Measurements from ENCODE around the gene NEK6.

Gene NEK6

DNA sequence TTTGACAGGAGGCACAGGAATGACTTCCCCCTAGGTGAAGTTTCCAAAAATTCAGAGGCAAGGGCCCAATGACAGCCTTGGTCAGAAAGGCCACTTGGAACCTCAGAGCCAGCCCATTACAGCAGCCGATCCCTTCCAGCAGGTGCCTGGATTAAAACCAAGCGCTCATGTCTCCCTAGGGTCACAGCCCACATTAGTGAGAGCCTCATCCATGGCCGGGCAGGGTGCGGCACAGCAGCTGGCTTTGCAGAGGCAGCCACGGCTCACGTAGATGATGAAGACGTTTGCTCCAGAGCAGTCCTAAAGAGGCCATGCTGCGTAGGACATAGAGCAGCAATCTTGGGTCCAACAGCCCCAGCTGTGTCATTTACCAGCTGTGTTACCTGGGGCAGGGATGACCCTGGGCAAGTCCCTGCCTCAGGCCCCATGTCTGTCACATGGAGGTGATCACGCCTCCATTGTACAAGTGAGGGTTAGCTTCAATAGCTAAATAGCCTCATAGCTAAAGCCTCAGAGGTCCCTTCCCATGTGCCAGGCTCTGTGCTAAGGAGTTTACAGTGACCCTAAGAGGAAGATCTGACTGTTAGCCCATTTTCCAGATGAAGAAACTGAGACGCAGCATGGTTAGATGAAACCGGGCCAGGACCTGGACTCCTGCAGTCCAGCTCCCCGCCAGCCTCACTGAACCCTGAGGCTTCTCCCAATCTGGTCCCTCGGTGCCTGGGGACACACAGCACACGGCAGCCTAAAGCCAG is 39.2 kb downstream of the NEK6 start:
- DNase-seq (ENCODE audit: low spot score), result no peak

DNA sequence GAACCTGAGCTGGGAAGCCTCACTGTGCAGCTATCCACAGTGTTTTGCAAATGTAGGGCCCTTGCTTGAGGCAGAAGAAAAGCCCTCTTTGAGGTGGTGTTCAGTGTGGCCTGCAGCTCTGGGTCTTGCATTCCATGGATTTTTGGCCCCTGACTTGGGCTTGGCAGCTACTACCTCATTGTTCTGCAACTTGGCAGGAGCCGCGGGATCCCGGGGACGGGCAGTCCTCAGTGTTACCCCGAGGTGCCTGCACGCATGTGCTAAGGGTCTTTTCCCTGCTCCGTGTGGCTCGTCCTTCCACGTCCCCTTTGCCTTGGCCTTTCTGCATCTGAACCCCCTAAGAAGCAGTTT is 39.8 kb downstream of the NEK6 start:
- DNase-seq (ENCODE audit: low spot score), result peak; percentile 85

DNA sequence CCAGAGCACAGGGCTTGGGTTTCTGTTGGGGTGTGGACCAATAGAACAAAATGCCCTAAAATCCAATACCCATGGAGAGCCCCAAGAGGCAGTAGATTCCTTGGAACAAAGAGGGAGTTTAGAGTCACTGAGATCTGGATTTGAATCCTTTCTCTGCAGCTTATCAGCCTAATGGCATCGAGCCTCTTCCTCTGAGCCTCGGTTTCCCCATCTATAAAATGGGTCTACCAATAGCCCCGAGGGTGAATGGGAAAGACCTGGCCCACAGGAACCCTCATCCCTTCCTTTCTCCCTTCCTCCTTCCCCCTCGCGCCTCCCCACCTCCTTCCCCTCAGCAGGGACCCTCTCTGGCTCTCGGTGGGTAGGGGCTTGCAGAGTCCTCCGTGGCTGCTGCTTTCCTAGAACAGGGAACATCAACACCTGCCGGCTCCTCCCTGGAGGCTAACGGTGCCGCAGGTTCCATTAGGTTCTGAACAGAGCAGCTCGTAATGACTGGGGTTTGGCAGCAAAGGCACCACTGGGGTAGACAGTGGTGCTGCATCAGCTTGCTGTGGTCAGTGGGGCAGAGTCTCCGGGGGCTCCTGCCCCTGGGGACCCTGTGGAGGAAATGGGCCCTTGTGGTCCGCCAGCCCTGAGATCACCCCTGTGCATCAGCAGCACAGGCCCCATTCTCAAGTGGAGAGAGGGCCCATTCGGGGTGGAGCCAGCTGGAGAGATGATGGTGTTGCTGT is 40.3 kb downstream of the NEK6 start:
- DNase-seq (ENCODE audit: low spot score), result no peak

DNA sequence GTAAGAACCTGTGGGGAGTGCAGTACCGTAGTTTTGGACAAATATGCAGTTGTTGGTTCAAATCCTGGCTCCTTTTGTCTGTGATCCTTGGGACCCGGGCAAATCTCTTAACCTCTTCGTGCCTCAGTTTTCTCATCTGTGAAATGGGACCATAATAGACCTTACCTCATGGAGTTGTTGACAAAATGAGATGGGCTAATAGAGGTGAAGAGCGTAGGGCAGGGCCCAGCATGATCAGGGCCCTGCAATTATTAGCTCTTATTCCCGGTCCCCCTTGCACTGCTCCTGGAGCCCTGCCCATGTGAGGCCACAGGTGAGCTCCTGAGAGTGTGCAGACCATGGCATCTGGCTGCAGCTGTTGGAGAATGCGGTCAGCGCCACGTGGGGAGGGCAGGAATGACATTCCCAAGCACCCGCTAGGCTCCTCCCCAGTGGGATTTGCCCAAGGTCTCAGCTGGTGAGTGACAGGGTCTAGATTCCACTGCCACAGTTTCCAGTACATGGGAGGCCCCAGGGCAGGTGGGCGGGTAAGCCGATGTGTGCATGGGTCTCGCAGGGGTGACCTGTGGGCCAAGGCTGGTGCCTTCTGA is 41.0 kb downstream of the NEK6 start:
- DNase-seq (ENCODE audit: low spot score), result no peak

DNA sequence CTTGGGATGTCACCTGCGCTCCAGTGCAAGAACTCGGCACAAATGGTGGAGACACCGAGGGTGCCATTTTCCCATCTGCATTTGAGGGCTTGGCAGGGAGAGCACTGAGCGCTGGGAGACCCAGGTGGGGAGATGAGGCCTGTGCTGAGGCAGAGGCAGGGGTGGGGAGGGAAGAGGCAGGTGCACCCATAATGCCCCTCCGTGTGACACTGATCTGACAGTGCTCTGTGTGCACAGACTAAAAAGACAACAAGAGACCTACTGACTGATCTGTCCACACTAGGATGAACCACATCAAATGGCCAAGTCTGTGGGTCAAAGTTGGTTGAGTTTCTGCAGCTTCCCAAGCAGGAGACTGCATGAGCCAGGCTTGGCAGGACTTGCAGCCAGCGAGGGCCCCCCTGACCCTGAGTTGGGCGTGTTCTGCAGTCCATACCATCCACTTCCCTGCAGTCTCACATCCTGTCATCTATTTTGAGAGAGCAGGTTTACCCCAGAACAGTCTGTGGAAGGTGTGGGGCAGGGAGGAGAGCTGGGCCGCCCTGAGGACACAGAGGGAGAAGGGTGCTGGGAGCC is 41.9 kb downstream of the NEK6 start:
- DNase-seq (ENCODE audit: low spot score), result no peak

DNA sequence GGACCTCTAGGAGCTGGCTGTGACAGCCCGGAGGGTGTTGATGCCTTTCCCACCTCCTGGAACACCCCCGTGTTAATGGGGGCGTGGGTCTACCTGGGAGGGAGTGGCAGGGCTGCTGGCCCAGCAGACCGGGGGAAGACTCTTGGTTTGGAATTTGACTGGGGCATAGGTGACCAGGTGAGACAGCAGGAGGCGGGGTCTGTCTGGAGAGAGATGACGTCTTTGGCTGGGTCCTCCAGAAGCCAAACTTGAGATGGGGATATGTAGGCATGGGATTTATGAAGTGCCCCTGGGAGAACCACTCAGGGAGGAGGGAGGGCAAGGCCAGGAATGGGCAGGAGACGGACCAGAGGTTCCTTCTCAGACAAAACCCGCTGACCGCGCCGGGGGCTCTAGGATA is 42.6 kb downstream of the NEK6 start:
- no peak for DNase-seq (ENCODE audit: low spot score)

DNA sequence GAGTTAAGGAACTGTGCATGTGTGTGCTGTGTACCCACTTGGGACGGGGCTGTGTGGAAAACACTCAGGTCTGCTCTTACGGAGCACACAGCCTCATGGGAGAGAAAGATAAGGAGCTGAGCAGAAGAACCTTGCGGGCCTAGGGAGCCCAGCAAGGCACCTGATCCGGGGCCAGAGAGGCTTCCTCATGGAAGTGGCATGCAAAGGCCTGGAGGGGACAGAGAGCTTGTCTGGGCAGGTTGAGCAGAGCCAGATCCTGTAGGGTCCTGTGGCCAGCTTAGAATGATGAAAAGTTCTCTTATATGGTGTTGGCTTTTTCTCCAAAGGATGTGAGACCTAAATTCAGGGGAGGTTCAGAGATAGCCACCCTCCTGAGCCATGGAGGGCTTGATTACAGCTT is 45.2 kb downstream of the NEK6 start:
- DNase-seq (ENCODE audit: low spot score), result no peak

DNA sequence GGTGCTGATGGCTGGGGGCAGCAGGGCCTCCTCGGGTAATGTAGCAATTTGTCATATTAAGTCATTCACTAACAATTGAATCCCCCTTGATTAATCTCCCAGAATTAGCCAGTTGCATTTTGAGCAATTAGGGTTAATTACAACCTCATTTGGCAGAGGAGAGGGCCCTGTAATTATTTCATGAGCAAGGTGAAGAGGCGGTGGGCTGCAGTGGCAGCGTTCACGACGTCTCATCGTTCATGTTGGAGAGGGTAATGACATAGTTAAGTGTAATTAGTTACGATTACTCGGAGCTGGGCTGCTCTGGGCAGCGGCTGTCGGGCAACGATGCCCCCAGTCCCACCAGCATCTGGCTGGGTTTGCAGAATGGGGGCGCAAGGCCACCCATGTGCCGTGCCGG is 46.0 kb downstream of the NEK6 start:
- no peak for DNase-seq (ENCODE audit: low spot score)

DNA sequence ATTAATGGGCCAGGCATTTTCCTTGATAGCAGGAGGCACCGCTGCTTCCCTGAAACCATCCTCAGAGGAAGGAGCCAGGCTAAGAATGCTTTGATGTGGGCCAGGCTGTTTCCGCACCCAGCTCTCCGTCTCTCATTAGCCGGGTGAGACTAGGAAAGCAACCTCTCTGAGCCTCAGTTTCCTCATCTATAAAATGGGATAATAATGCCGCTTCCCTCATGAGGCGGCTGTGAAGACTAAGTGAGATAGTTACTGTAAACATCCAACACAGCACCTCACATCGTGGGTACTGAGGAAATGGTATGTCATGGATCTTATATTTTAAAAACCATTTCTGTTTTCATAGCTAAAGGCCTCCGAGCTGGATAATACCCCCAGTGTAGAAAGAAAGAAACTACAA is 46.5 kb downstream of the NEK6 start:
- DNase-seq (ENCODE audit: low spot score), result no peak

DNA sequence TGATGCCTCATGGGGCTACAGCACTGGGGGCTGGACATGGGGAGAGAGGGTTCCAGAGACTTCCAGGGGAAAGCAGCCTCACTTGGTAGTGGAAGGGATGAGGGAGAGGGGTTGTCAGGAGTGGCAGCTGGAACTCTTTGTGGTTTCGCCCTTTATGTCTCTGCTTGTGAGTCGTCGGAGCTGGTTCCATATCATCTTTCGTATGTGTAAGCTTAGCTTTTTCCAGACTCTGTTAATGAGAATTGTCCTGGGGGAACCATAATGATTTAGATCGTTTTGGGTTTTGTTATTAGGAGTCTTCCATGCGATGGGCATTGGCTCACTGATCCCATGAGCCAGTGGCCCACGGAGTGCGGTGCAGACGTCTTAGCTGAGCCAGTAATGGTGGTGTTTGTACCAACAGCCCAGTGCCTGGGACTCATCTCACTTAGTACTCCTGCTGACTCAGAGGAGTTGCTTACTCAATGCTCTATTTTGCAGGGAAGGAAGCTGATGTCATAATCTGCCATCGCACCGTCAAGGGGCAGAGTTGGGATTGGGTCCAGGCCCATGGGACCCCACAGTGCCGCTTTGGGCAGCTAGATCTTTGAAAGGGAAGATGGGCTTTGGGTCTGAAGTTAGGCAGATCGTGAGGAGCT is 48.5 kb downstream of the NEK6 start:
- no peak for DNase-seq (ENCODE audit: low spot score)

DNA sequence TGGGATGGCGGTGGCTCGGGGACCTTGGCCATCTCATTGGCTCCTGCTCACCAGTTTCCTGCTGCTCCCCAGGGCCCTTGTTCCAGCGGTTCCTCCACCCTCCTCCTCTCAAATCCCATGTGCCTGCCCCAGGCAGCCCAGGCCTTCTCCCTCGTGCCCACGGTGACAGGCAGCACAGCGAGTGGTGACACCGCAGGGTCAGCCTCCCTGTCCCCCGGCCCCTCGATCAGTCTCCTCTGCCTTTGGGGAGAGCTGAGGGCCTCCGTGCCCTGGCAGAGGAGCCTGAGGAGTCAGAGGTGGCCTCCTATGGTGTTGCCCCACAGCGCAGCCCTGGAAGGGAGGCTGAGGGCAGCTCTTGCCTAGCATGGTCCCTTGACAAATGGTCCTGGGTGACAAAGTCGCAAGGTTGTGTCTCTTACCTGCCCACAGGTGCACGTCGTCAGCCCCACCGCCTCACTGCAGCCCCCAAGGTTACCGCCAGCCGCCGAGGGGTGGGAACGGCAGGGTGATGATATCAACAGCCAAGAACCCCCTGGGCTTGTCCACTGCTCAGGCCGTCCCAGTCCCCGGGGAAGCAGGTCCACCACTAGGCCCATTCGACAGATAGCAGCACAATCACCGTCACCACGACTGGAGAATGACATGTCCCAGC is 49.8 kb downstream of the NEK6 start:
- no peak for DNase-seq (ENCODE audit: low spot score)

DNA sequence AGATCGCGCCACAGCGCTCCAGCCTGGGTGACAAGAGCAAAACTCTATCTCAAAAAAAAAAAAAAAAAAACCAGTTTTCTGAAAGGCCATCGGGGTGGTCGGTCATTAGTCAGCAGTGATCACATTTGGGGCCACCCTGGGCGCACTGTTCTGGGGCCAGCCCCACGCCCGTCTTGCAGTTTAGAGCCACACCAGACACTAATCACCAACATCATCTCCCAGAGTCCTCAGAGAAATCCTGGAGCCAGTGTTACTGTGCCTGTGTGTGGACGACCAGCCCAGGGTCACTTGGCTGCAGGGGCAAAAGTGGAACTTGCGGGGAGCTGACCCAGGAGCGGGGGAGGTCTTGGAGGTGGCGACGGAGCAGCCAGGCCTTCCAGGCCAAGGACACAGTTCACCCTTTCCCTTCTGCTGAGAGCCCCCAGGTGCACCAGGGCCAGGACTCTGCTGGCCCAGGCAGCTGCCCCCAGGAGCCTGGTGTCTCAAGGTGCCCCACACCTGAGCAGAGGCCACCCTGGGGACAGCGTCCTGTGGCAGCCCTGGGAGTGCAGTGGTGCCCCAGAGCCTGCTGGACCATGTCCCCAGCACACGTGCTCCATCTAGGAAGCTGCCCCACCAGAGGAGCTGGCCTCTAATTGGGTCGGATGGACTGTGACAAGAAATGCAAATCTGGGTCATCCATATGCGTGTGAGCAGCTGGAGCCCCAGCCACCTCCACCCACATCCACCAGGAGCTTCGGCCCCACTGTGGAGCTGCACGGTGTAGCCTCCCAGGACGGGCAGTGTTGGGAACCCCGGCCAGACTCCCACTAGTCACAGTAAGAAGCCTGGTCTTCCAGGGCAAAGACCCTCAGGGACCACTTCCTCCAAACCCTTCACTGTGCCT is 51.1 kb downstream of the NEK6 start:
- no peak for DNase-seq (ENCODE audit: low spot score)

DNA sequence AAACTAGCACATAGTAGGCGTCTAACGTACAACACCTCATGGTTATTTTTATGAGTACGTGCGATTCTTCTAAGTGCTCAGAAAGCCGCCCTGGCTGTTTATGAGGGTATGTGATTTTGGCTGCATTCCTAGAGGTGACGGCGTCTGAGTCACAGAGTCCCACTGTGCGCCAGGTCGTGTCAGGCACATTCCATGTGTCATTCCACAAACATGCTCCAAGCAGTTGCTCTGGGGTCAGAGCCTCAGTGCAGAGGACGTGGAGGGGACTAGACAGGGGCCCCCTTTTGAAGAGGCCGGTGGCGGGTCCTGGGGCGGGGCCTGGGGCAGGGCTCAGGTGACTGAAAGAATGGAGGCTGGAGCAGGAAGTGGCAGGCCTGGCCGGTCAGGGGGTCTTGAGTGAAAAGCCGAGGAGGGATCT is 51.9 kb downstream of the NEK6 start:
- DNase-seq (ENCODE audit: low spot score), result no peak

DNA sequence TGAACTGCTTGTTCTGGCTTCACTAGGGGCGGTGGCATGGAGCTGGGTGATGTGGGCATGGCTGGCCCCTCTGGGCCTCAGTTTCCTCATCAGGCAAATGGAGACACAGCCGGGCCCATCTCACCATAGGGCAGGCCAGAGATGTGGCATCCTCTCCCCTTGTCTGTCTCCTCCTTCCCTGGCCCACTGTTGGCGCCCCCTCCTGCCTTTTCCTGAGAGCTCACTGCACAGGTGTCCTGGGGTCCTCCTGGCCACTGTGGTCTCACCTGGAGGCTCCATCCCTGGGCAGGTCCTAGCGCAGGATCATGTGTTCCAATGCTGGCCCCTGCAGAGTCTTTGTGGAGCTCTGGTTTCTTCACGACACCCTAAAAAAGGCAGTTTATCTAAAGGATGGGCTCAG is 53.5 kb downstream of the NEK6 start:
- DNase-seq (ENCODE audit: low spot score), result no peak

DNA sequence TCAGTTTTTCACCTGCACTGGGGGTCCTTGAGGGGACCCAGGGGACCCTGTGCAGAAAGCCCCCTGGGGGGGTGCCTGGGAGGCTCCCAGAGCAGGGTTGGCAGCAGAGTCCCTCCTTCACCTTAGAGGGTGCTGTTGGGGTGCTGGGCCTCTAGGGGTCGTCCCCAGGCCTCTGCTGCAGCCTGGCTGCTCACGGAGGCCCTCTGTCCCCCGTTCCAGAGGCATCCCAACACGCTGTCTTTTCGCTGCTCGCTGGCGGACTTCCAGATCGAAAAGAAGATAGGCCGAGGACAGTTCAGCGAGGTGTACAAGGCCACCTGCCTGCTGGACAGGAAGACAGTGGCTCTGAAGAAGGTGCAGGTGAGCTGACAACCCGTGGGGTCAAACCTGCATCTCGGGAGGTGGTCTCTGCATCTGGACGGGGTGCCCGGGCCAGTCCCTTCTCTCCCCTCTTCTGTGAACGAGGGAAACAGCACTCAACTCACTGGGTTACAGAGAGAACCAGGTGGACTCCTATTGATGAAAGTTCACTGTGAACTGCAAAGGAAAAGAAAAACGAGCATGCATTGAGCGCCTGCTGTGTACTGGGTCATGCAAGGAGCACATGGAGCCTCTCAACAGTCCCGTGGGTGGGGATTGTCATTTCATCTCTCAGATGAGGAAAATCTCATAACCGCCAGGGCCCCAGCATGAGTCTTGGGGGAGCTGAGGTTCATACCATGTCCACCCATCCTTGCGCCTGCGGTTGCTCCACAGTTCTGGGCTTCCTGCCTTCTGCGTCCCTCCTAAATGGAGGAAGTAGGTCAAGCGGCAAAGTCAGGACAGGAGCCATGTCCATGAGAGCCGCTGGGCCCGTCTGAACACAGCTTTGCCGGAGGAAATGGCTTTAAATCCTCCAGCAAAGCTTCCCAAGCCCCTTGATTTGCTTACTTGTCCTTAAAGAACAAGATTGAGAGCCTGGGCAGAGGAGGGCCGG is 54.8 kb downstream of the NEK6 start:
- DNase-seq (ENCODE audit: low spot score), result no peak

DNA sequence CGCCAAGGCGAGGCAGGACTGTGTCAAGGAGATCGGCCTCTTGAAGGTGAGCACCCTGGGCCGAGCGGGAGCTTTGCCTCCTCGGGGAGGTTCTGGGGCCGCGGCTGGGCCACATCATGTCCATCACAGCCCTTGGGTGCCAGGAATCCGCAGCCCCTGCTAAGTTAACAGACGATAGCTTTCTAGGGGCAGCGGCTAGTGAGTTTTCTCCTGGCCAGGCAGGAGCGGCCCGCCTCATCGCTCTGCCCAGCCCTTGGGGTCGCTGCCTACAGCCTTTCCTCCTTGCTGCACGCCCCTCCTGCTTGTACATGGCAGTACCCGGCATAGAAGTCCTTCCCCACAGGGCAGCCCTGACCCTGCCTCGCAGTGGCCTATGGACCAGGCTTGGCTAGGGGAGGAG is 56.2 kb downstream of the NEK6 start:
- DNase-seq (ENCODE audit: low spot score), result no peak

DNA sequence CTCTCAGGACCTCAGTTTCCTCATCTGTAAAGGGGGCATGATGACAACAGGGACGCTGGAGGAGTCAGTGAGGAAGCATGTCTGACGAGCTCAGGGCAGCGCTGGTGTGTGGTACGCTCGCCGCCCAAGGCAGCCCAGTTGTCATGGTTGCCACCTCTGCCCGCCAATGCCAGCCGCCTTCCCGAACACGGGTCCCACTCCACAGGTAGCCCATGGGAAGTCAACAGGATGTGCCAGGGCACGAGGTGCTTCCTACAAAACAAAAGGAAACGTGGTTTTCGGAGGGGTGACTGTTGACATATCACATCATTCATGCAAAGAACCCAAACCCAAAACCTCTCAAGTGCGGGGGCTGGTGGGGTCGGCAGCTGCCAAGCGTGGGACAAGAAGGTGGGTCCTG is 58.1 kb downstream of the NEK6 start:
- DNase-seq (ENCODE audit: low spot score), result no peak

DNA sequence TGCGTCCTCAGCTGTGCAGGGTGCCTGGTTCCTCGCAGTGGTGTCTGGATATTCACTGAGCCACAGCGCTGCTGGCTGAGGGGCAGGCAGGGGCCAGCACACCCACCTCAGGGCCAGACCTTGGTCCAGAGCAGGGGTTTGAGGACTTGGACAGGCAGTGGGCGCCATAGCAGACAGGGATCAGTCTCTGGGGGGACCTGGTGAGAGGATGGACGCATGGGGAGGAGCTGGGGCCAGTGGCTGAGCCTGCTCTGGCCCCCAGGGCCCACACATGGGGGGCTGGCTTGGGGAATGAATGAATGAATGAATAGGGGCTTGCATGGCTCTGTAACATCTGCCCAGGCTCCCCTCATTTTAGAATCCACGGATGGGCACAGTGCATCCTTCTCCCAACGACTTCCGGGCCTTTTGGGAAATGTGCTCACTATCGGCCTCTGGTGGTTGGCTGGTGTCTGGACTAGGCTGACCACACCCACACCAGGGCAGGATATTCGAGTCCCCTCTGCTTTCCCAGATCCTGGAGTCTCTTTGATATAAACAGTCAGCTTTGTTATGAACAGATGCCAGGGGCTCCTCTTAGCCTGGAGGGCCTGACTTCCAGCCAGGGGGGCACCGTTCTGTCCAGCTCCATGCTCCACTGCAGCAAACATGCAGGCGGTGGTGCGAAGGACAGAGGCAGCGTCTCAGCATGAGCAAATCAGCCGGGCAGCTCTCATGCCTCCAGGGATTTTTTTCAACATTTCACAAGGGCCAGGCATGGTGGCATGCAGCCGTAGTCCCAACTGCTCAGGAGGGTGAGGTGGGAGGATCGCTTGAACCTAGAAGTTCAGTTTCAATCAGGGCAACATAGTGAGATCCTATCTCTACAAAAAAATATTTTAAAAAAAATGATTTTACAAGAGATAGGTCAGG is 62.6 kb downstream of the NEK6 start:
- no peak for DNase-seq (ENCODE audit: low spot score)

DNA sequence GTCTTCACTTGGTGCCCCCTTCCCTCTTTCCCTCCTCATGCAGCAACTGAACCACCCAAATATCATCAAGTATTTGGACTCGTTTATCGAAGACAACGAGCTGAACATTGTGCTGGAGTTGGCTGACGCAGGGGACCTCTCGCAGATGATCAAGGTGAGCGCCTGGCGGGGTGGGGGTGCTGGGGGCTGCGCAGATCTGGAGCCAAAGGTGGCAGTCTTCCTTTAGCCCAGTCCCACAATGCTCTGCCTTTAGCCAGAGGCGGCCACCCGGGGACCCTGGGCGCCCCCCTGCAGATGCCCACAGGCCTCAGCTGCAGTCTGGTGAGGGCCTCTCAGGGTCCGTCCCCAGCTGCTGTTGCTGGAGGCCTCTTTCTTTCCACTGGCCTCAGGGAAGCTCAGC is 63.7 kb downstream of the NEK6 start:
- no peak for DNase-seq (ENCODE audit: low spot score)

Data from left forelimb (tissue), 1 donor.